GM19238 (cell line): ENCODE data around the gene CCNQ.

Experiments used
- DNase-seq: peaks from one replicate; pipeline ENCODE4 v3.0.0; 2011; ENCODE audit warnings: low spot score; ENCODE audit not compliant: insufficient read length

The CCNQ gene

GRCh38 chrX:153598541-153599191 lies at the start of gene CCNQ:
Gene CCNQ, minus strand, starts transcription at chrX:153599139. Its CDS starts 66 bp downstream, at chrX:153599073.
- DNase-seq, result no peak

GRCh38 chrX:153647461-153648357 lies 48.8 kb upstream of the CCNQ start:
- DNase-seq, result no peak

- DNase-seq, result no peak
Measured at GRCh38 chrX:153646620-153647373, 47.9 kb upstream of the CCNQ start, which contains the start of gene DUSP9. Gene DUSP9, plus strand, starts transcription at chrX:153647203. Its CDS starts 751 bp downstream, at chrX:153647954.

GRCh38 chrX:153645921-153646488 lies 47.1 kb upstream of the CCNQ start:
- DNase-seq, result no peak

- DNase-seq, result no peak
Measured at GRCh38 chrX:153645151-153645550, 46.2 kb upstream of the CCNQ start.

GRCh38 chrX:153644356-153645125 lies 45.6 kb upstream of the CCNQ start:
- DNase-seq, result no peak

- DNase-seq, result no peak
Measured at GRCh38 chrX:153643431-153644351, 44.8 kb upstream of the CCNQ start.

GRCh38 chrX:153642655-153643430 lies 43.9 kb upstream of the CCNQ start:
- DNase-seq, result no peak

GRCh38 chrX:153642051-153642654 lies 43.2 kb upstream of the CCNQ start:
- DNase-seq, result no peak

- no peak for DNase-seq
Measured at GRCh38 chrX:153641627-153642026, 42.7 kb upstream of the CCNQ start.

GRCh38 chrX:153640736-153641575 lies 42.0 kb upstream of the CCNQ start:
- DNase-seq, result no peak

GRCh38 chrX:153640045-153640686 lies 41.2 kb upstream of the CCNQ start:
- no peak for DNase-seq

- DNase-seq, result no peak
Measured at GRCh38 chrX:153639177-153640044, 40.5 kb upstream of the CCNQ start.

- no peak for DNase-seq
Measured at GRCh38 chrX:153638436-153639176, 39.7 kb upstream of the CCNQ start.

- DNase-seq, result no peak
Measured at GRCh38 chrX:153638041-153638371, 39.1 kb upstream of the CCNQ start.
